PC-9 (cell line): ENCODE measurements around the gene GPD1L. TPM values are rescaled to one million over a fixed set of nuclear protein-coding genes. Genes with fewer than 3 reads are reported as not detected.

Source experiments
- BruUV-seq: library from RNA; stranded (reverse); fragments of 400-500 nt; replicated peaks from 2 replicates; lab custom pipeline; 2021; lab: Mats Ljungman, UMichigan
- CTCF ChIA-PET: fragments of 300-600 bp; sonication (Branson Sonifier 250); formaldehyde crosslinking; loops from one replicate; lab custom pipeline; 2022; ENCODE audit warnings: antibody characterized with exemption; lab: Charles Lee
- POLR2A ChIA-PET: fragments of 300-600 bp; sonication (Branson Sonifier 250); formaldehyde crosslinking; loops from one replicate; lab custom pipeline; 2022; ENCODE audit warnings: antibody characterized with exemption; ENCODE audit not compliant: unreplicated experiment; lab: Charles Lee
- DNase-seq, 2 experiments: peaks; one replicate each; pipeline versions ENCODE4 v3.0.0 to v3.0.0-alpha.2; 2015 to 2022; ENCODE audit warnings: mixed read lengths in 1 of 2
- H2AFZ ChIP-seq: fragments of 200-600 bp; sonication (generic); 2 replicates; pipeline ENCODE4 v1.8.1; 2017; ENCODE audit warnings: antibody characterized with exemption
- H3F3A ChIP-seq: fragments of 200-600 bp; sonication (generic); 2 replicates; pipeline ENCODE4 v1.8.1; 2017; ENCODE audit warnings: antibody characterized with exemption, mild to moderate bottlenecking, low read depth; ENCODE audit not compliant: insufficient read depth
- H3K27ac ChIP-seq: fragments of 200-600 bp; sonication (generic); 2 replicates; pipeline ENCODE4 v1.6.1; 2016; ENCODE audit warnings: mixed run types
- H3K27me3 ChIP-seq: fragments of 200-600 bp; sonication (generic); 2 replicates; pipeline ENCODE4 v1.6.1; 2016; ENCODE audit warnings: low read depth, mixed run types; ENCODE audit not compliant: insufficient read depth
- H3K36me3 ChIP-seq: fragments of 200-600 bp; sonication (generic); 2 replicates; pipeline ENCODE4 v1.6.1; 2016; ENCODE audit warnings: low read depth, mixed run types
- H3K4me1 ChIP-seq: fragments of 200-600 bp; sonication (generic); replicated peaks from 2 replicates; pipeline ENCODE4 v1.6.1; 2016; ENCODE audit warnings: mixed run types; ENCODE audit not compliant: insufficient read depth
- H3K4me2 ChIP-seq: fragments of 200-600 bp; sonication (generic); 2 replicates; pipeline ENCODE4 v1.6.1; 2017; ENCODE audit warnings: mixed run types
- H3K4me3 ChIP-seq: fragments of 200-600 bp; sonication (generic); 2 replicates; pipeline ENCODE4 v1.6.1; 2016; ENCODE audit warnings: mixed run types
- H3K79me2 ChIP-seq: fragments of 200-600 bp; sonication (generic); 2 replicates; pipeline ENCODE4 v1.6.1; 2017; ENCODE audit warnings: low read depth, mixed run types
- H3K9me2 ChIP-seq: fragments of 200-600 bp; sonication (generic); 2 replicates; pipeline ENCODE4 v1.8.1; 2017; ENCODE audit warnings: mild to moderate bottlenecking; ENCODE audit not compliant: insufficient read depth
- H3K9me3 ChIP-seq: fragments of 200-600 bp; sonication (generic); 2 replicates; pipeline ENCODE4 v1.8.1; 2016; ENCODE audit warnings: low read depth; ENCODE audit not compliant: insufficient read depth
- H4K20me1 ChIP-seq: fragments of 200-600 bp; sonication (generic); 2 replicates; pipeline ENCODE4 v1.8.1; 2017; ENCODE audit not compliant: insufficient read depth
- CTCF ChIP-seq: fragments of 200-600 bp; sonication (generic); conservative IDR thresholded peaks from 2 replicates; pipeline ENCODE4 v1.6.1; 2017; ENCODE audit warnings: mixed run types, antibody characterized with exemption, mild to moderate bottlenecking, moderate library complexity
- EZH2 ChIP-seq: fragments of 200-600 bp; sonication (generic); IDR thresholded peaks from 2 replicates; pipeline ENCODE4 v1.8.0; 2017; ENCODE audit warnings: antibody characterized with exemption, low read depth
- intact Hi-C: fragments of 100-400 bp; cut with micrococcal nuclease; formaldehyde crosslinking; loops from one replicate; pipeline ENCODE4 v1.10.0; 2022; ENCODE audit not compliant: unreplicated experiment
- total RNA-seq: library from RNA; stranded (reverse); gene quantifications from 2 replicates; pipeline ENCODE4 v1.2.3, GENCODE V29; 2021

The GPD1L gene
- total RNA-seq, 1 experiment from 2014 or later, result 10.3 TPM

GRCh38 chr3:32176989-32177701, 70.7 kb downstream of the GPD1L start:
- H3K9me2 ChIP-seq, result no peaks in the 10 kb centered on the region
- no peaks in the 10 kb centered on the region for H3K27me3 ChIP-seq
- intact Hi-C loops, result loop anchor here (1.0 to 5.0 kb wide), 6 partner anchors 105 to 756 kb away; partner anchors contain the start of gene CMTM6
- H3K36me3 ChIP-seq, result no peaks in the 10 kb centered on the region
- BruUV-seq, result no TSS peak
- no peaks in the 10 kb centered on the region for H3K4me1 ChIP-seq
- H2AFZ ChIP-seq, result peak overlapping the region; percentile 52; the same call in 1 of the 2 replicates
- no peaks in the 10 kb centered on the region for H3F3A ChIP-seq
- H3K79me2 ChIP-seq, result no peaks in the 10 kb centered on the region
- no peaks in the 10 kb centered on the region for H4K20me1 ChIP-seq
- H3K27ac ChIP-seq, result no peak overlapping the region
- ChIA-PET CTCF (interaction anchor here (0.5 to 1.9 kb wide), 5 partner anchors 71 to 293 kb away, joined by 3 to 15 read pairs (median 5); no protein-coding TSS in a partner anchor), POLR2A (interaction anchor here (0.7 kb wide), 1 partner anchor 1486 kb away, joined by 6 read pairs; no protein-coding TSS in a partner anchor)
- peak; percentile 74 for TF ChIP-seq CTCF
- TF ChIP-seq EZH2, result no peak
- H3K4me3 ChIP-seq, result no peak overlapping the region
- peak; percentile 55 to 62 for DNase-seq
- H3K9me3 ChIP-seq, result no peaks in the 10 kb centered on the region
- H3K4me2 ChIP-seq, result peak overlapping the region; percentile 26

- Histone ChIP-seq H3K9me2 (no peaks in the 10 kb centered on the region), H3K27me3 (no peaks in the 10 kb centered on the region), H3K79me2 (no peaks in the 10 kb centered on the region), H3F3A (no peaks in the 10 kb centered on the region), H4K20me1 (no peaks in the 10 kb centered on the region), H3K4me3 (no peak overlapping the region), H3K27ac (no peak overlapping the region), H2AFZ (peak overlapping the region; percentile 52; the same call in 1 of the 2 replicates), H3K36me3 (no peaks in the 10 kb centered on the region), H3K9me3 (no peaks in the 10 kb centered on the region), H3K4me1 (no peaks in the 10 kb centered on the region), H3K4me2 (peak overlapping the region; percentile 26)
- ChIA-PET POLR2A (no interaction called here), CTCF (interaction anchor here (0.5 to 1.9 kb wide), 5 partner anchors 71 to 292 kb away, joined by 3 to 15 read pairs (median 5); no protein-coding TSS in a partner anchor)
- DNase-seq, result peak; percentile 67 to 69
- BruUV-seq, result no TSS peak
- intact Hi-C loops, result loop anchor here (1.0 to 5.0 kb wide), 10 partner anchors 61 to 755 kb away; partner anchors contain the start of genes CMTM6 and CMTM8
- TF ChIP-seq CTCF, result peak; percentile 58
- TF ChIP-seq EZH2, result no peak
These were observed 71.3 kb downstream of the GPD1L start for GRCh38 chr3:32177702-32178198.

GRCh38 chr3:32180141-32180784, 73.8 kb downstream of the GPD1L start:
- Histone ChIP-seq H2AFZ (no peak overlapping the region), H3K9me2 (no peaks in the 10 kb centered on the region), H3K27ac (no peak overlapping the region), H4K20me1 (no peaks in the 10 kb centered on the region), H3K4me1 (no peaks in the 10 kb centered on the region), H3K4me3 (no peak overlapping the region), H3K36me3 (no peaks in the 10 kb centered on the region), H3K79me2 (no peaks in the 10 kb centered on the region), H3K4me2 (no peak overlapping the region), H3K27me3 (no peaks in the 10 kb centered on the region), H3K9me3 (no peaks in the 10 kb centered on the region), H3F3A (no peaks in the 10 kb centered on the region)
- TF ChIP-seq EZH2 (no peak), CTCF (no peak)
- CTCF ChIA-PET, result no interaction called here
- POLR2A ChIA-PET, result no interaction called here
- no peak for DNase-seq
- intact Hi-C loops, result no loop called here
- no TSS peak for BruUV-seq
